Measurements from ENCODE around the gene HOXC6. TPM values are rescaled to one million over a fixed set of nuclear protein-coding genes. Genes with fewer than 3 reads are reported as not detected.
A peak's percentile ranks its signal among the peaks of the same experiment; 100 is the strongest.

HOXC6 gene
- total and polyA plus RNA-seq, 11 donors = 0.04 to 0.40 (median 0.08) TPM; not detected in 8

DNA sequence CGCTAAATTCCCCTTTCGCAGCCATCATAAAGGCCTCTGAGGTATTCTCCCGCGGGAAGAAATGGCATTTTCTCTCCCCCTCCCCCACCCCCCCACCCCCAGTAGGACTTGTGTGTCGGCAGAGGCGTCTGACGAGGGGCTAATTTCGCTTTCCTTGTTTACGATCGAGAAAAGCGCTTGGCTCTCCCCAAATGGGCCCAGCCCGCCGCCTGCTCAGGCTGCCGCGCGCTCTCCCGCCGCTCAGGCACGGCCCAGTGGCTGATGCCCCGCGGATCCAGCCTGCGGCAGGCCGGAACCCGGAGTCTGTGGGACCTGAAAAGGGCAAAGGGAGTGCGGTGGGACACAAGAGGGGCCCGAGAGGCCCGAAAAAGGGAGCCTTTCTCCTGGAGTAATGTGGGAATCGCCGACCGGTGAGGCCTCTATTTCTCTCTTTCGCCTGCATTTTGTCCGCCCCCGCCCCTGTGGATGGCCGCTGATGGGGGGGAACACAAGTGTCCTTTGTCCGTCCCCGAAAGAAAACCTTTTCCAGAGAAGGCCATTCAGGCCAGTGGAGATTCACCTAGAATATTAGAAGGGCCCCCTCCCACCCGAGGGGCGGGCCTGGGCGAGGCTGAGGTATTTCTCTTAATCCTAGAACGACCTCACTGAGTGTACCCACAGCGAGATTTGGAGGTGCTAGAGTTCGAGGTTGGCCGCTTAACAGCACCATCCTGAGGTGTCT, 9.0 kb upstream of the HOXC6 start:
- H3K9me3 ChIP-seq = no peaks in the 10 kb centered on the region
- H3K27me3 ChIP-seq = peaks cover 45 to 98% (median 78%) of the 10 kb centered on the region in 9 donors
- no peak for TF ChIP-seq POLR2A (IDR thresholded peaks at IDR 0.05)
- TF ChIP-seq, protein P1, sequence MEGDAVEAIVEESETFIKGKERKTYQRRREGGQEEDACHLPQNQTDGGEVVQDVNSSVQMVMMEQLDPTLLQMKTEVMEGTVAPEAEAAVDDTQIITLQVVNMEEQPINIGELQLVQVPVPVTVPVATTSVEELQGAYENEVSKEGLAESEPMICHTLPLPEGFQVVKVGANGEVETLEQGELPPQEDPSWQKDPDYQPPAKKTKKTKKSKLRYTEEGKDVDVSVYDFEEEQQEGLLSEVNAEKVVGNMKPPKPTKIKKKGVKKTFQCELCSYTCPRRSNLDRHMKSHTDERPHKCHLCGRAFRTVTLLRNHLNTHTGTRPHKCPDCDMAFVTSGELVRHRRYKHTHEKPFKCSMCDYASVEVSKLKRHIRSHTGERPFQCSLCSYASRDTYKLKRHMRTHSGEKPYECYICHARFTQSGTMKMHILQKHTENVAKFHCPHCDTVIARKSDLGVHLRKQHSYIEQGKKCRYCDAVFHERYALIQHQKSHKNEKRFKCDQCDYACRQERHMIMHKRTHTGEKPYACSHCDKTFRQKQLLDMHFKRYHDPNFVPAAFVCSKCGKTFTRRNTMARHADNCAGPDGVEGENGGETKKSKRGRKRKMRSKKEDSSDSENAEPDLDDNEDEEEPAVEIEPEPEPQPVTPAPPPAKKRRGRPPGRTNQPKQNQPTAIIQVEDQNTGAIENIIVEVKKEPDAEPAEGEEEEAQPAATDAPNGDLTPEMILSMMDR (IDR thresholded peaks at IDR 0.05) = no peak
- H3K27ac ChIP-seq = peak overlapping the region in 8 of 12 donors; percentile 9 to 75 (median 46)
- no peak for ATAC-seq
- H3K4me3 ChIP-seq = peak overlapping the region in 2 of 12 donors; percentile 10 to 11
- H3K4me1 ChIP-seq = peaks cover 0 to 48% (median 23%) of the 10 kb centered on the region in 12 donors
- H3K36me3 ChIP-seq = no peaks in the 10 kb centered on the region
- intact Hi-C loops (cut with DNase I) = no loop called here
- no peak for DNase-seq
- WGBS, 4 donors = 42 to 54% (median 45%) methylated on average over 29 to 43 of the region's 43 CpGs

DNA sequence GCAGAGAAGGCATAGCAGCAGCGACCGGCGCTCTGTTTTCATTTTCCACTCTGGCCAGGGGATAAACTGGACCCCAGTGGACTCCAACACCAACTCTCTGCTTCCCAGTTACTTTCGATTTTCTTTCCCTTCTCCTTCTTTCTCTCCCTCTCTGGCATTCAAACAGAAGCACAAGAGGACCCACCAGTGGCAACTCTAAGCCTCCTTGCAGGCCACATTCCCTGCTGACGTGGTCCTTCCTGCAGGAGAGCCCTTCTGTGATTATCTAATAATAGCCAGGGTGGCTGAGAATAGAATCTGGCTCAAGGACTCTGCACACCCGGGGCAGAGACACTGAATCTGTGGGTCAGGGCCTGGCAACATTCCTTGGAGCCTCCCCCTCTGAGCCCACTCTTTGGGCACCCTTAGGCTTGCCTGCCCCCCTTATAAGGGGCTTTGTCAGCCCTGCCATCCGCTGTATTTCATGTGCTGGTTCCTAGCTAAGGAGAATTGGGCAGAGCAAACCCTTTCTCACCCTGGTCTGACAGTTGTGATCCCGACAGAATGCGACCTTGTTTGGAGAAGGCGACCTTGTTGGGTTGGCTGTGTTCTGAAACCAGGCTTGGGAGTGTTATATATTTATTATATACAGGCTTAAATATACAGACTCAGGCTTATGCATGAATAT, 8.2 kb upstream of the HOXC6 start:
- no peaks in the 10 kb centered on the region for H3K36me3 ChIP-seq
- H3K4me3 ChIP-seq = no peak overlapping the region
- TF ChIP-seq, protein P1 (IDR thresholded peaks at IDR 0.05) = no peak
- no peak for TF ChIP-seq POLR2A (IDR thresholded peaks at IDR 0.05)
- intact Hi-C loops (cut with DNase I) = no loop called here
- H3K4me1 ChIP-seq = peaks cover 0 to 44% (median 22%) of the 10 kb centered on the region in 12 donors
- DNase-seq (peak in 3 of 5 donors; percentile 42 to 70 (median 59)), ATAC-seq (peak; percentile 85 to 89 (median 86))
- 27 to 31% (median 27%) methylated on average over 10 of the region's 10 CpGs for WGBS, 4 donors
- H3K9me3 ChIP-seq = no peaks in the 10 kb centered on the region
- peak overlapping the region in 10 of 12 donors; percentile 35 to 75 (median 54) for H3K27ac ChIP-seq
- peaks cover 38 to 98% (median 77%) of the 10 kb centered on the region in 9 donors for H3K27me3 ChIP-seq

DNA sequence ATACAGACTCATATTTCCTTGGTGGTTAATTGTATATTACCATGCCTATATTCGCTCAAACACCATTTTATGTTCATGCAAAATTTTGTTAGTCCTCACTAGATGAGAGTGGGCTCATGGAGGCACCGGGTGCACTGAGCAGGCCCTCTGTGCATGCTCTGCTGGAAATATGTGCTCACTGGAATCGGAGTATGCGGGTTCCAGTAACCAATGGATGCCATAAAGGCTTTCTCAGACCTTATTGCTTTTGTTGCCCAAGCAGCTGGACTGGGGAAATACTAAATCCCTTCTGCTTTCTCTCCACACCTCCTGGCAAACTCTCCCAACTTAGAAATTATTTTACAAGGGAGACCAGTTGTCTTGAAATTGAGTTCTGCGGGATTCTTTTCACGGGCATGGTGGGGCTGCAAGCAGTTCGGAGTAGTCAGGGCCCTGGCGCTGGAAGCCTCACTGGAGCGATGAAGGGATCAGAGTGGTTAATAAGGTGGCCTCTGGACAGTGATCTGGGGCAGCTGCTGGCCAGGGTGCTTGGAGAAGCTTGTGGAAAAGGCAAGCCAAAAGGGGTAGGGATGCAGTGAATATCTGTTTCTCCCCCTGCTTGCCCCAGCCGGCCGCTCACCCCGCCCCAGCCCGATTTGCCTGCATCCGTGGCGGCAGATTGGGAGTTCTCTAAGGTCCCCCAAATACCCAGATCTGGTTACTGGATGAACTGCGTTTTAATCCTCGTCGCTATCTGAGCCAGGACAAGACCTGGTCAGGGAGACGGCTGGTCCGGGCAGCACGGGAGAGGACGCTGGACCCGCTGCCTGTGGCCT, 7.4 kb upstream of the HOXC6 start:
- no peak for ATAC-seq
- Histone ChIP-seq H3K4me3 (no peak overlapping the region), H3K27me3 (peaks cover 34 to 98% (median 77%) of the 10 kb centered on the region in 9 donors), H3K4me1 (peaks cover 0 to 44% (median 22%) of the 10 kb centered on the region in 12 donors), H3K27ac (peak overlapping the region in 6 of 12 donors; percentile 43 to 75 (median 58)), H3K36me3 (no peaks in the 10 kb centered on the region), H3K9me3 (no peaks in the 10 kb centered on the region)
- WGBS, 4 donors = 61 to 71% (median 62%) methylated on average over 17 to 23 of the region's 23 CpGs
- TF ChIP-seq, protein P1 (IDR thresholded peaks at IDR 0.05) = no peak
- TF ChIP-seq POLR2A (IDR thresholded peaks at IDR 0.05) = no peak
- no peak for DNase-seq
- intact Hi-C loops (cut with DNase I) = no loop called here

All from heart left ventricle (tissue), 16 donors.